Astrocyte of the cerebellum (primary cell): Measurements from ENCODE around the gene ARMH1.

Experiments
- DNase-seq: peaks from one replicate; pipeline ENCODE4 v3.0.0-alpha.2; 2011; ENCODE audit warnings: low read depth
- H3K4me3 ChIP-seq: 2 replicates; pipeline ENCODE4 v1.5.1; 2011; ENCODE audit warnings: mild to moderate bottlenecking, low read depth, low read length, moderate library complexity
- CTCF ChIP-seq: IDR thresholded peaks from 2 replicates; pipeline ENCODE4 v1.5.1; 2012; ENCODE audit warnings: low read length, low read depth, moderate library complexity, mild to moderate bottlenecking; ENCODE audit errors: missing control alignments
- in situ Hi-C: cut with HindIII; loops from 2 replicates; pipeline ENCODE4 v1.10.0; 2017; ENCODE audit warnings: low sequenced_read_pairs

Gene ARMH1

GRCh38 chr1:44684525-44684924 lies 10.0 kb downstream of the ARMH1 start:
- in situ Hi-C loops, result no loop called here
- no peak for DNase-seq
- no peak overlapping the region for H3K4me3 ChIP-seq
- TF ChIP-seq CTCF, result no peak

GRCh38 chr1:44685218-44685617 lies 10.7 kb downstream of the ARMH1 start:
- DNase-seq, result no peak
- in situ Hi-C loops, result no loop called here
- TF ChIP-seq CTCF, result no peak
- H3K4me3 ChIP-seq, result no peak overlapping the region

- in situ Hi-C loops, result no loop called here
- no peak for DNase-seq
- no peak overlapping the region for H3K4me3 ChIP-seq
- TF ChIP-seq CTCF, result no peak
Observed at GRCh38 chr1:44685881-44686280, 11.4 kb downstream of the ARMH1 start.

- DNase-seq, result no peak
- in situ Hi-C loops, result no loop called here
Observed at GRCh38 chr1:44688760-44689446, 14.4 kb downstream of the ARMH1 start.

GRCh38 chr1:44689447-44689765 lies 14.9 kb downstream of the ARMH1 start:
- H3K4me3 ChIP-seq, result no peak overlapping the region
- no peak for DNase-seq
- in situ Hi-C loops, result no loop called here
- no peak for TF ChIP-seq CTCF

More at GRCh38 chr1:44688760-44689446, 14.4 kb downstream of the ARMH1 start:
- no peak overlapping the region for H3K4me3 ChIP-seq
- no peak for TF ChIP-seq CTCF

GRCh38 chr1:44693159-44693558 lies 18.6 kb downstream of the ARMH1 start:
- no peak overlapping the region for H3K4me3 ChIP-seq
- DNase-seq, result no peak
- TF ChIP-seq CTCF, result no peak
- in situ Hi-C loops, result no loop called here
